Peyer's patch (tissue), 4 donors: Measurements from ENCODE around the gene SELENOP.

Source experiments
- POLR2A ChIP-seq, 2 donors: fragments of 450-650 bp; IDR thresholded peaks; one replicate each; pipeline ENCODE4 v1.5.1; 2017; ENCODE audit warnings: antibody characterized with exemption in 2 of 2, mild to moderate bottlenecking in 2 of 2, moderate library complexity in 2 of 2
- TF ChIP-seq, protein P1 (sequence below), 6 experiments: fragments of 450-650 bp in 4 of 6; fragments of 200-600 bp in 2 of 6; sonication (generic) in 1 of 6; IDR thresholded peaks; one replicate each; pipeline ENCODE4 v1.5.1; 2017 to 2019; ENCODE audit warnings: antibody characterized with exemption in 6 of 6, mild to moderate bottlenecking in 3 of 6, moderate library complexity in 1 of 6

DNA sequence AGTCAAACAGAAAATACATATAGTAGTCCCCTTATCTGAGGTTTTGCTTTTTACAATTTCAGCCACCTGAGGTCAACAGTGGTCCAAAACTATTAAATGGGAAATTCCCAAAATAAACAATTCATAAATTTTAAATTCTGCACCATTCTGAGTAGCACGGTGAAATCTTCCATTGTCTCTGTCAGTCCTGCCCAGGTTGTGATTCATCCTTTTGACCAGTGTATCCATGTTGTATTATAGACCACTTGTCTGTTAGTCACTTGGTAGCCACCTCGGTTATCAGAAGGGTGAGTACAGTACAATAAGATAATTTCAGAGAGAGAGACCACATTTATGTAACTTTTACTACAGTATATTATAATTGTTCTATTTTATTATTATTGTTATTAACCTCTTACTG, 52.2 kb downstream of the SELENOP start:
- TF ChIP-seq, protein P1, sequence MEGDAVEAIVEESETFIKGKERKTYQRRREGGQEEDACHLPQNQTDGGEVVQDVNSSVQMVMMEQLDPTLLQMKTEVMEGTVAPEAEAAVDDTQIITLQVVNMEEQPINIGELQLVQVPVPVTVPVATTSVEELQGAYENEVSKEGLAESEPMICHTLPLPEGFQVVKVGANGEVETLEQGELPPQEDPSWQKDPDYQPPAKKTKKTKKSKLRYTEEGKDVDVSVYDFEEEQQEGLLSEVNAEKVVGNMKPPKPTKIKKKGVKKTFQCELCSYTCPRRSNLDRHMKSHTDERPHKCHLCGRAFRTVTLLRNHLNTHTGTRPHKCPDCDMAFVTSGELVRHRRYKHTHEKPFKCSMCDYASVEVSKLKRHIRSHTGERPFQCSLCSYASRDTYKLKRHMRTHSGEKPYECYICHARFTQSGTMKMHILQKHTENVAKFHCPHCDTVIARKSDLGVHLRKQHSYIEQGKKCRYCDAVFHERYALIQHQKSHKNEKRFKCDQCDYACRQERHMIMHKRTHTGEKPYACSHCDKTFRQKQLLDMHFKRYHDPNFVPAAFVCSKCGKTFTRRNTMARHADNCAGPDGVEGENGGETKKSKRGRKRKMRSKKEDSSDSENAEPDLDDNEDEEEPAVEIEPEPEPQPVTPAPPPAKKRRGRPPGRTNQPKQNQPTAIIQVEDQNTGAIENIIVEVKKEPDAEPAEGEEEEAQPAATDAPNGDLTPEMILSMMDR (IDR thresholded peaks at IDR 0.05): no peak
- no peak for TF ChIP-seq POLR2A (IDR thresholded peaks at IDR 0.05)
